Measurements from ENCODE around the gene IL11RA.
A peak's percentile ranks its signal among the peaks of the same experiment; 100 is the strongest.
"Not testable (repeated sequence)": the region's sequence is repeated elsewhere in the genome, so short reads cannot be mapped to it uniquely, and the experiment has no call there.

The IL11RA gene

DNA sequence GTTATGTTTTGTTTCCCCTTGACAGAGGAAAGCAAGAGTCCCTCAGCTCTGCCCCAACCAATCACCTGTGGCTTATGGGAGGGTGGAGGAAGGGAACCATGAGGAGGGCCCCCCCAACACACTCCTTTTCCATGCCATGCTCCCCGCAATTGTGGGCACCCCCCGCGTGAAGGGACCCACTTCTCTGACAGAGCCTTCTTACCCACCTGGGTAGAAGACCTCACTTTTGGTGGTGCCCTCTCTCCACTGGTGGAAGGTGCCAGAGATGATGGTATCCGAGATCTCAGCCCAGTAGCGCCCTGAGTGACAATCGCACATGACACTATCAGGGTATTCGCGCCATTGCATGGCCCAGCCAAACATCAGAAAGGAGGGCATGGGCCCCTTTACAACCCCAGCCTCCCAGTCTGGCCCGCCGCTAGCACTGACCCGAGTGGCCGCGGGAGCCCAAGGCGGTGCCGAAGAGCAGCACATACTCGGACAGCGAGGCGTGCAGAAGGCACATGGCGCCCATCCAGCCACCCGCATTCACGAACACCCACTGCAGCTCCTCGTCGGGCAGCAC lies 15.1 kb upstream of the IL11RA start:
- DNase-seq (ENCODE audit: low spot score in 2 of 2) (peak in 1 of 2 donors; percentile 32), ATAC-seq (ENCODE audit: low read depth) (no peak)
- Mint-ChIP-seq H3K36me3 (peaks cover 2% of the 10 kb centered on the region), H3K9me3 (no peaks in the 10 kb centered on the region), H3K27ac (peak overlapping the region; percentile 84), H3K27me3 (no peaks in the 10 kb centered on the region), H3K4me1 (peaks cover 24% of the 10 kb centered on the region), H3K4me3 (peak overlapping the region; percentile 90)

DNA sequence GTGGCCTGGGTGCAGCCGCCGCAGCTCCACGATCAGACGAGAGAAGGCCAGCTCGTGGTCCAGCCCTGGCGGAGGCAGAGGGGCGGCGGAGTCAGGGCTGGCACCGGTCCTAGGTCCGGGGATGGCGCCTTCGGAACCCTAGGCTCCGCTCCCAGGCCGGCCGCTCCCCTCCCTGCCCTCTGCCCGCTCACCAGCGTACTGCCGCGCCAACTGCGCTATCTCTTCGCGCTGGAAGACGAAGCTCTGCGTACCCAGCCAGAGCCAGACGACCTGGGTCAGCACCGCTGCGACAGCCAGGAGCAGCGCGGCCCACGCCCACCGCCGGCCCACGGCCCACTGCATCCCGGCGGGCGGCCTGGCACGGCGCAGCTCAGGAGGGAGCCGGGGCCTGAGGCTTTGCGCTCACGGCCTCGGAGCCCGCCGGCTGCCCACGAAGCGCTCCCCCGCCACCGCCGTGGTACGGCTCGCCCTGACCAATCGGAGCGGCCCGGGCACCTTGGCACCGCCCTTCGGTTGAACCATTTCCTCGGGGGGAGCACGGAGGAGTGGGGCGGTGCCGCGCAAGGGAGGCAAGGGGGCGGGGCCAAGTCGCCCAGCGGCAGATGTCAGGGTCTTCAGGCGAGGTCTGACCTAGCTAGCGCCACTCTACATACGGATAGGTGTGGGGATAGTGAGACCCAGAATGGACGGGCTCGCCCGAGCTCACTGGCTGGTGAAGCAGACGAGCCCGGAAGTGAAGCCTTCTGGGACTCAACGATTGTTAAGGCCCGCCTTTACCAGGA lies 14.4 kb upstream of the IL11RA start, which contains the start of gene SIGMAR1:
SIGMAR1 (minus strand) TSS at position 432 of the 782 bp plus-strand sequence; CDS start at position 342, 90 bp downstream.
- peaks cover 2% of the 10 kb centered on the region for H3K36me3 Mint-ChIP-seq
- H3K4me3 Mint-ChIP-seq = peak within 1 kb of the TSS; percentile 90
- no peaks in the 10 kb centered on the region for H3K9me3 Mint-ChIP-seq
- DNase-seq (ENCODE audit: low spot score in 2 of 2) (peak; percentile 94 to 97), ATAC-seq (ENCODE audit: low read depth) (peak; percentile 93)
- no peaks in the 10 kb centered on the region for H3K27me3 Mint-ChIP-seq
- peak within 1 kb of the TSS; percentile 84 for H3K27ac Mint-ChIP-seq
- H3K4me1 Mint-ChIP-seq = peaks cover 24% of the 10 kb centered on the region

DNA sequence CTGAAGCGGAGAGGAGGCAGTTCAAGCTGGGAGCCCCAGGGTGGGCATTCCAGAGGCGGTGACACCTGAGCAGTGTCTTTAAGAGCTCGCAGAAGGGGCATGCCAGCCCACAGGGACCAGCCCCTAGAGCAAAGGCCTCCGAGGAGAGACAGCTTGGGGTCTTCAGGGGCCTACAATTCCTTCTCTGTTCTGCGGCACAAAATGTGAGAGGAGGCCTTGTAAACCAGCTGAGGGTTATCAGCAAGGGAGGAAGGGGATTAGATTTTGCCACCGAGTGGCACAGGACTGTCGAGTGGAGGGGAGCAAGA lies 13.9 kb upstream of the IL11RA start:
- H3K4me1 Mint-ChIP-seq = peaks cover 24% of the 10 kb centered on the region
- no peaks in the 10 kb centered on the region for H3K27me3 Mint-ChIP-seq
- peak overlapping the region; percentile 90 for H3K4me3 Mint-ChIP-seq
- peaks cover 2% of the 10 kb centered on the region for H3K36me3 Mint-ChIP-seq
- DNase-seq (ENCODE audit: low spot score in 2 of 2) (no peak), ATAC-seq (ENCODE audit: low read depth) (no peak)
- no peaks in the 10 kb centered on the region for H3K9me3 Mint-ChIP-seq
- H3K27ac Mint-ChIP-seq = peak overlapping the region; percentile 84

DNA sequence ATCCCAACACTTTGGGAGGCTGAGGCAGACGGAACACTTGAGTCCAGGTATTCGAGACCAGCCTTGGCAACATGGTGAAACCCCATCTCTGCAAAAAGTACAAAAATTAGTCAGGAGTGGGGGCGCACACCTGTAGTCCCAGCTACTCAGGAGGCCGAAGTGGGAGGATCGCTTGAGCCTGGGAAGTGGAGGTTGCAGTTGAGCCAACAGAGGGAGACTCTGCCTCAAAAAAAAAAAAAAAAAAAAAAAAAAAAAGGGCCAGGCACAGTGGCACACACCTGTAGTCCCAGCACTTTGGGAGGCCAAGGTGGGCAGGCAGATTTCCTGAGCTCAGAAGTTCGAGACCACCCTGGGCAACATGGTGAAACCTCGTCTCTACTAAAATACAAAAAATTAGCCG lies 12.7 kb upstream of the IL11RA start:
- DNase-seq (ENCODE audit: low spot score in 2 of 2); H3K36me3 Mint-ChIP-seq; H3K4me3 Mint-ChIP-seq; H3K27ac Mint-ChIP-seq; H3K9me3 Mint-ChIP-seq; H3K27me3 Mint-ChIP-seq; ATAC-seq (ENCODE audit: low read depth): not testable (repeated sequence)
- H3K4me1 Mint-ChIP-seq = peaks cover 20% of the 10 kb centered on the region

DNA sequence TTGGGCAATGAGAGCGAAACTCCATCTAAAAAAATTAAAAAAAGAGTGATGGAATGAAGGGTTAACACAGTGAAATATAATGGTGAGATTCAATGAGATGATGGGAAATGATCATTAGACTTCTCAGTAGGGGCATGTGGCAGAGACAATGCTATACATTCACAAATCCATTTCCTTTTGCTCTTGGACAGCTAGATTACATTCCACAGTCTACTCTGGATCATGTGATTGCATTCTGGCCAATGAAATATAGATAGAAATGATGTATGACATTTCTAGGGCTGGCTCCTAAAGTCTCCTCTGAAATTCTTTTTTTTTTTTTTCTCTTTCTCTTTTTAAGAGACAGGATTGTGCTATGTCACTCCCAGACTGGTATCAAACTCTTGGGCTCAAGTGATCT lies 9.3 kb upstream of the IL11RA start:
- no peak for ATAC-seq (ENCODE audit: low read depth)
- no peak for DNase-seq (ENCODE audit: low spot score in 2 of 2)
- H3K27me3 Mint-ChIP-seq = no peaks in the 10 kb centered on the region
- no peak overlapping the region for H3K4me3 Mint-ChIP-seq
- peaks cover 17% of the 10 kb centered on the region for H3K4me1 Mint-ChIP-seq
- no peak overlapping the region for H3K27ac Mint-ChIP-seq
- H3K9me3 Mint-ChIP-seq = no peaks in the 10 kb centered on the region
- no peaks in the 10 kb centered on the region for H3K36me3 Mint-ChIP-seq

DNA sequence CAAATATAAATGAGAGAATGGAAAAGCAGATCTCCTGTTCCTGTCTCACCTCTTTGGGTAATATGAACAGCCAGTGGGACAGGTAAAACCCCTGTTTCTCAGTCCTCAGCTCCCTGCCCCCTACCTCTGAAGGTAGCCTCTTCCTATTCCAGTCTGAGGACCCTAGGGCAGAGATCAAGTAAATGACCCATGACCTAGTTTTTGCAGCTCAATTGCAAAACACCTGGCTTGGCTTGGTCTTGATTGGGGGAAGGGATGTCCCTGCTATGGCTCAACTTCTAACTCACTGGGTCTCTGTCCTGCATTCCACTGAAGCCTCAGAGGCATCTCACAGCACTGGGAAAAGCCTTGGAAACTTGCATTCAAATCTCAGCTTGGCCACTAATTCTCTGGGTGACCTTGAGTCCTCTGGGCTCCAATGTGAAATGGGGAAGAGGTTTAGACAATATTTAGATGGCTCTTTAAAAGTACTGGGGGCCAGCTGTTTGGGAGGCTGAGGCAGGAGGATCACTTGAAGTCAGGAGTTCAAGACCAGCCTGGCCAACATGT lies 7.1 kb upstream of the IL11RA start:
- DNase-seq (ENCODE audit: low spot score in 2 of 2) = no peak
- no peak overlapping the region for H3K4me3 Mint-ChIP-seq

DNA sequence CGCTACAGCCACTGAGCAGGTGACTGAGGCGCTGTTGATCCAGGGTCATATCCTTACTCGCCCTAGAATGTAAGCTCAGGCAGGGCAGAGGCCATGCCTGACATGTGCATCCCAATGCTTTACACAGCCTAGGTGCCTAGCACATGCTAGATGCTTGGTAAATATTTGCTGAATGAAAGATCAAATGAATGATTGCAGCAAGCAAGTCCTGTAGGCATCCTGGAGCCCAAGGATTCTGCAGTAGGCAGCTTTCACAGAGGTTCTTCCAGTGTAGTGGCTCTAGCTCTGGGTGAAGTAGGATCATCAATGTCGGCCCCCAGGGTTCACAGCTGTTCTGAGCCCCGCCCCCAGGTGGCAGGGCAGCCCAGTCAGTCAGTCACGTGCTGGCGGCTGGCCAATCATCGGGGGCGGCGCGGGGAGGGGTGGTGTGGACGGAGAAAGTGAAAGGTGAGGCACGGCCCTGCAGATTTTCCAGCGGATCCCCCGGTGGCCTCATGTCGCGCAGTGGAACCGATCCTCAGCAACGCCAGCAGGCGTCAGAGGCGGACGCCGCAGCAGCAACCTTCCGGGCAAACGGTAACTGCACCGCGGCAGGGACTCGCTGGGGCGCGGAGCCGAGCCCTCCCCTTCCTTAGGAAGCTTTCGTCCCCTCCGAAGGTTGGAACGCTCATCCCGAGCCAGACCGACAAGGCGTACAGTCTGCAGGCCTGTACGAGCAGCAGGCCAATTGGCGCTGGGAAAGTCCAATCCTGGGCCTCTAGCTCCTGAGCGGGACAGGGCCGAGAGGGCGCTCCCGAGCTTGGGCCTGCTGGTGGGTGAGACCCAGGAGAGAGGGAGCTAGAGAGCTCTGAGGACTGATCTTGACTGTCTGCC lies 5.5 kb upstream of the IL11RA start, which contains the start of gene GALT:
GALT (plus strand) TSS at position 465 of the 873 bp plus-strand sequence; CDS start at position 495, 30 bp downstream.
- H3K9me3 Mint-ChIP-seq = no peaks in the 10 kb centered on the region
- peaks cover 5% of the 10 kb centered on the region for H3K36me3 Mint-ChIP-seq
- H3K4me1 Mint-ChIP-seq = peaks cover 14% of the 10 kb centered on the region
- H3K27me3 Mint-ChIP-seq = no peaks in the 10 kb centered on the region
- peak within 1 kb of the TSS; percentile 75 for H3K27ac Mint-ChIP-seq
- DNase-seq (ENCODE audit: low spot score in 2 of 2) (peak; percentile 84 to 95), ATAC-seq (ENCODE audit: low read depth) (peak; percentile 95)
- peak within 1 kb of the TSS; percentile 96 for H3K4me3 Mint-ChIP-seq

More for the DNA sequence above, 7.1 kb upstream of the IL11RA start:
- no peak overlapping the region for H3K27ac Mint-ChIP-seq
- ATAC-seq (ENCODE audit: low read depth) = no peak
- H3K9me3 Mint-ChIP-seq = no peaks in the 10 kb centered on the region
- H3K4me1 Mint-ChIP-seq = peaks cover 14% of the 10 kb centered on the region
- H3K36me3 Mint-ChIP-seq = peaks cover 5% of the 10 kb centered on the region
- H3K27me3 Mint-ChIP-seq = no peaks in the 10 kb centered on the region

DNA sequence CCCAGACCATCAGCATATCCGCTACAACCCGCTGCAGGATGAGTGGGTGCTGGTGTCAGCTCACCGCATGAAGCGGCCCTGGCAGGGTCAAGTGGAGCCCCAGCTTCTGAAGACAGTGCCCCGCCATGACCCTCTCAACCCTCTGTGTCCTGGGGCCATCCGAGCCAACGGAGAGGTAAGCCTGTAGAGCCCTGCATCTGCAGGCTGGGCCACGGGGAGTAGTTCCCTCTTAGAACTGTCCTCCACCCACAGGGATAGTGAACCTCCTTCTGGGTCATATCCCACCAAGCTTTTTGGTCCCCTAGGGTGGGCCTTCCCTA lies 4.9 kb upstream of the IL11RA start:
- H3K36me3 Mint-ChIP-seq = peaks cover 5% of the 10 kb centered on the region
- H3K4me3 Mint-ChIP-seq = peak overlapping the region; percentile 96
- H3K9me3 Mint-ChIP-seq = no peaks in the 10 kb centered on the region
- H3K4me1 Mint-ChIP-seq = peaks cover 14% of the 10 kb centered on the region
- peak overlapping the region; percentile 7 for H3K27ac Mint-ChIP-seq
- ATAC-seq (ENCODE audit: low read depth) = no peak
- no peak for DNase-seq (ENCODE audit: low spot score in 2 of 2)
- no peaks in the 10 kb centered on the region for H3K27me3 Mint-ChIP-seq

DNA sequence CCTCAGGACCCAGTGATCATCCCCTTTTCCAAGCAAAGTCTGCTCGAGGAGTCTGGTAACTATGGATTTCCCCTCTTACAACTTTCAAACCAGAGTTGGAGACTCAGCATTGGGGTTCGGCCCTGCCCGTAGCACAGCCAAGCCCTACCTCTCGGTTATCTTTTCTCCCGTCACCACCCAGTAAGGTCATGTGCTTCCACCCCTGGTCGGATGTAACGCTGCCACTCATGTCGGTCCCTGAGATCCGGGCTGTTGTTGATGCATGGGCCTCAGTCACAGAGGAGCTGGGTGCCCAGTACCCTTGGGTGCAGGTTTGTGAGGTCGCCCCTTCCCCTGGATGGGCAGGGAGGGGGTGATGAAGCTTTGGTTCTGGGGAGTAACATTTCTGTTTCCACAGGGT lies 4.3 kb upstream of the IL11RA start:
- DNase-seq (ENCODE audit: low spot score in 2 of 2) = no peak

DNA sequence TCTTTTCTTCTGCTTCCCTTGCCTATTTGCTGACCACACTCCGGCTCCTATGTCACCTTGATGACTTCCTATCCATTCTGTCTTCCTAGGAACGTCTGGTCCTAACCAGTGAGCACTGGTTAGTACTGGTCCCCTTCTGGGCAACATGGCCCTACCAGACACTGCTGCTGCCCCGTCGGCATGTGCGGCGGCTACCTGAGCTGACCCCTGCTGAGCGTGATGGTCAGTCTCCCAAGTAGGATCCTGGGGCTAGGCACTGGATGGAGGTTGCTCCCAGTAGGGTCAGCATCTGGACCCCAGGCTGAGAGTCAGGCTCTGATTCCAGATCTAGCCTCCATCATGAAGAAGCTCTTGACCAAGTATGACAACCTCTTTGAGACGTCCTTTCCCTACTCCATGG lies 3.3 kb upstream of the IL11RA start:
- no peak for ATAC-seq (ENCODE audit: low read depth)
- Mint-ChIP-seq H3K36me3 (peaks cover 5% of the 10 kb centered on the region), H3K27me3 (no peaks in the 10 kb centered on the region), H3K4me1 (peaks cover 24% of the 10 kb centered on the region), H3K4me3 (no peak overlapping the region), H3K27ac (no peak overlapping the region), H3K9me3 (no peaks in the 10 kb centered on the region)
- DNase-seq (ENCODE audit: low spot score in 2 of 2) = no peak

More for the DNA sequence above, 4.3 kb upstream of the IL11RA start:
- no peak for ATAC-seq (ENCODE audit: low read depth)
- no peaks in the 10 kb centered on the region for H3K9me3 Mint-ChIP-seq
- H3K4me3 Mint-ChIP-seq = peak overlapping the region; percentile 96
- no peaks in the 10 kb centered on the region for H3K27me3 Mint-ChIP-seq
- no peak overlapping the region for H3K27ac Mint-ChIP-seq
- peaks cover 19% of the 10 kb centered on the region for H3K4me1 Mint-ChIP-seq
- peaks cover 5% of the 10 kb centered on the region for H3K36me3 Mint-ChIP-seq

DNA sequence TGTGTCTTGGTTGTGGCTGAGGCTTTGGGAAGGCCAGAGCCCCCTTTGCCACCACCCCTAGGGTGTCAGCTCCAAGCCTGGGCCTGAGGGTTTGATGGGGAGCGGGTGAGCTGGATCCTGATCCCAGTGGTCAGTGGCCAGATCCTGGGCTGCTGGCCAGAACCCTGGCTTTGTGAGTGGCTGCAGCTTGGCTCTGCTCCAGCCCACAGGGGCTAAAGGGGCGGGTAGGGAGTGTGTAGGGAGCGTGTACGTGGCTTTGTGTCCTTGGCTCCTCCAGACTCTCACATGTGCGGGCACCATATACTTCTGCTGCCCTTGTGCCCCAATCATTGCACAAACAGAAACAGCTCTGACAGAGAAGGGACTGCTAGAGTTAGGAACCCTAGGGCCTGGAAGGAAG lies 1.2 kb upstream of the IL11RA start:
- Mint-ChIP-seq H3K9me3 (no peaks in the 10 kb centered on the region), H3K27ac (no peak overlapping the region), H3K4me1 (peaks cover 26% of the 10 kb centered on the region), H3K36me3 (peaks cover 8% of the 10 kb centered on the region), H3K4me3 (no peak overlapping the region), H3K27me3 (peaks cover 4% of the 10 kb centered on the region)
- ATAC-seq (ENCODE audit: low read depth) = no peak
- no peak for DNase-seq (ENCODE audit: low spot score in 2 of 2)

DNA sequence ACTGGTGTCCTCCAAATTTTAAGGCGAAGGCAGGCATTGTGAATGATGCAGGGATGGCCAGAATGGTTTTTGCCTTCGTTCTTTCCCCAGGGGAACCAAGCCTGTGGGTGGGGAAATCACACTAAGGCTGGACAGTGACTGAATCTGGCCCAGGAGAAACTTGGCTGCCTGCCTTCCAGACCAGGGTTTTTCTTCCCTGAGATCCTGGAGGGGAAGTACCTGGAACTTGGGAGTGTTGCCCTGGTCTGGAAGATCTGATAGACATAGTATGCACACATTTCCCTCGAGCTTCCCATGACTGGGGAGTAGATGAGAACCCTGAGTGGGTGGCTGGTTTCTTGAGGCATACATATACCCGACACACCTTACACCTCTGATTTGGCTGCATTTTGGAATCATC lies 664 bp upstream of the IL11RA start:
- ATAC-seq (ENCODE audit: low read depth) = no peak
- peak overlapping the region; percentile 22 for H3K27ac Mint-ChIP-seq
- H3K4me1 Mint-ChIP-seq = peaks cover 26% of the 10 kb centered on the region

DNA sequence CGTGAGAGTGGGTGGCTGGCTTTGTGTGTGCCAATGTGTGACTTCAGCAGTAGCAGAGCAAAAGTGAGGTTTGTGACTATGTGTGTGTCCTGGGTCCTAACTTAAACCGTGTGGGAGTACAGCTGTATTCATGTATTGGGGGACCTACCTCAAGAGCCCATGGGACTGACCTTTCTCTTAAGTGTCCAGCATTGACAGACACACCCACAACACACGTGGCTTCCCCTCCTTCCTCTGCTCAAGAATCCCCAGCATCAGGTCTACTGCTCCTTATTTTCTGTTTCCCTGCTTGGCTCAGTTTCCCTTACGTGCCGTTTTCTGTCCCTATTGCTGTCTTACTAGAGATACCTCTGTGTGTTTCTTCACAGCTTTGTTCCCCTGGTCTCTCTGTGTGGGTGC lies 616 bp downstream of the IL11RA start:
- H3K27ac Mint-ChIP-seq = no peak overlapping the region
- no peak for DNase-seq (ENCODE audit: low spot score in 2 of 2)
- H3K27me3 Mint-ChIP-seq = peaks cover 4% of the 10 kb centered on the region
- H3K4me3 Mint-ChIP-seq = no peak overlapping the region
- ATAC-seq (ENCODE audit: low read depth) = no peak
- H3K36me3 Mint-ChIP-seq = peaks cover 8% of the 10 kb centered on the region
- peaks cover 21% of the 10 kb centered on the region for H3K4me1 Mint-ChIP-seq
- no peaks in the 10 kb centered on the region for H3K9me3 Mint-ChIP-seq

More for the DNA sequence above, 664 bp upstream of the IL11RA start:
- Mint-ChIP-seq H3K36me3 (peaks cover 8% of the 10 kb centered on the region), H3K27me3 (peaks cover 4% of the 10 kb centered on the region), H3K9me3 (no peaks in the 10 kb centered on the region), H3K4me3 (no peak overlapping the region)
- DNase-seq (ENCODE audit: low spot score in 2 of 2) = no peak
